Nephron (organoid): ENCODE results near the gene SIPA1L3.
A peak's percentile ranks its signal among the peaks of the same experiment; 100 is the strongest.

Experiments
- H3K27ac Mint-ChIP-seq, 3 experiments: 2 replicates each; pipeline ENCODE4 v1.8.0; 2020; ENCODE audit warnings: mixed read lengths in 3 of 3, mild to moderate bottlenecking in 2 of 3, moderate library complexity in 1 of 3
- H3K27me3 Mint-ChIP-seq: 2 replicates; pipeline ENCODE4 v1.8.0; 2021; ENCODE audit warnings: low read depth, mild to moderate bottlenecking, moderate library complexity, mixed read lengths
- H3K36me3 Mint-ChIP-seq: 2 replicates; pipeline ENCODE4 v1.8.0; 2020; ENCODE audit warnings: low read depth, mixed read lengths
- H3K4me1 Mint-ChIP-seq: 2 replicates; pipeline ENCODE4 v1.8.0; 2020; ENCODE audit warnings: mixed read lengths
- H3K4me3 Mint-ChIP-seq, 3 experiments: 2 replicates each; pipeline ENCODE4 v1.8.0; 2020; ENCODE audit warnings: mild to moderate bottlenecking in 3 of 3, mixed read lengths in 3 of 3, moderate library complexity in 2 of 3
- H3K9me3 Mint-ChIP-seq: 2 replicates; pipeline ENCODE4 v1.8.0; 2020; ENCODE audit warnings: mixed read lengths
- CTCF ChIP-seq, 3 experiments: fragments of 200-600 bp; sonication (generic); IDR thresholded peaks; one replicate each; pipeline ENCODE4 v1.5.0; 2021; ENCODE audit warnings: antibody characterized with exemption in 3 of 3; ENCODE audit not compliant: unreplicated experiment in 3 of 3

Gene SIPA1L3

DNA sequence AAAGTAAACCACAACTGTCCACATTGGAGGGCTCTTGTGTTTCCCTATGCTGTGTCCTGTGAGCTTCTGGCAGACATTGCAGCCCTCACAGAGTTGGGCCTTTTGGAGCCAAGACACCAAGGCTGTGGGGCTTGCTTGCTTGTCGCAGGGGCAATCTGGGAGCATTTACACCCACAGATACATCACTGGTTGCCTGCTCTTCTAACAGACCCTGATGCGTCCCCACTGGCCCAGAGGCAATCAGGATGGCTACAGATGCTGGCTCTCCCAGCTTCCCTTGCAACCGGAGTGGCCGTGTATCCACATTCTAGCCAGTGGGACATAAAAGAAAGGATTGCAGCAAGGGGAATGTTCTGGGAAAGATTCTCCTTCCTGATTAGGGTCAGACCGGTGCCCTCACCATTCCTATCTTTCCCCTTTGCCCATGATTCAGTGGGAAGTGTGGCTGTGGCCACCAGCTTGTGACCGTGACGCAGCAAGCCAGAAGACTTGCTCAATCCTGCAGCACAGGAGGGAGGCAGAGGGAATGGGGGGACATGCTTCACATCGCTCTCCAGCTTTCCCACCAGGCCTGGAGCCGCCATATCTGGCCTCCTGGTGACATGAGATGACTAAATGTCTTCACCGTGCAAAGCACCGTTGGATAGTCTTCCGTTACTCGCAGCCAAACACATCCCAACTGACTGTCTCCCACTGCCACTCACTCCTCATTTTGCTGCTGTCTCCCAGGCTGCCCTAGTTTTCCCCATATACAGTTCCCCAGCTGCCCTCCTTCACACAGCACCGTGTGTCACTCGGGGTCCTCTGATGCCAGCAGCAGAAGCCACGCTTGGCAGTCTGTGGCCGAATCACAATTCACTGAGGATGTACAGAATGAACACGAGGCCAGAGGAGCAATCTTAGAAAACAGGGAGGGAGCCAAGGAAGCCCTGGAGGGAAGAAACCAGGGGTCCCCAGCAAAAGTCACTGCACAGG lies 166.1 kb downstream of the SIPA1L3 start:
- Mint-ChIP-seq H3K36me3 (peaks cover 17% of the 10 kb centered on the region), H3K4me1 (peaks cover 6% of the 10 kb centered on the region), H3K27me3 (peaks cover 5% of the 10 kb centered on the region), H3K9me3 (no peaks in the 10 kb centered on the region), H3K27ac (peak overlapping the region in 1 of 3 experiments; percentile 23), H3K4me3 (no peak overlapping the region)
- TF ChIP-seq CTCF (IDR thresholded peaks at IDR 0.05; ENCODE audit: unreplicated experiment in 3 of 3), result no peak

- peaks cover 6% of the 10 kb centered on the region for H3K4me1 Mint-ChIP-seq
- peak overlapping the region in 1 of 3 experiments; percentile 30 for H3K27ac Mint-ChIP-seq
- H3K4me3 Mint-ChIP-seq, result no peak overlapping the region
- peak in 2 of 3 experiments; percentile 22 to 44 for TF ChIP-seq CTCF (IDR thresholded peaks at IDR 0.05; ENCODE audit: unreplicated experiment in 3 of 3)
- H3K36me3 Mint-ChIP-seq, result peaks cover 22% of the 10 kb centered on the region
- peaks cover 5% of the 10 kb centered on the region for H3K27me3 Mint-ChIP-seq
- H3K9me3 Mint-ChIP-seq, result no peaks in the 10 kb centered on the region
These were observed 167.1 kb downstream of the SIPA1L3 start for GRCh38 chr19:38073841-38074685.

GRCh38 chr19:38076337-38076736 lies 169.3 kb downstream of the SIPA1L3 start:
- H3K36me3 Mint-ChIP-seq, result peaks cover 22% of the 10 kb centered on the region
- no peak for TF ChIP-seq CTCF (IDR thresholded peaks at IDR 0.05; ENCODE audit: unreplicated experiment in 3 of 3)
- H3K27ac Mint-ChIP-seq, result no peak overlapping the region
- peaks cover 5% of the 10 kb centered on the region for H3K27me3 Mint-ChIP-seq
- H3K9me3 Mint-ChIP-seq, result no peaks in the 10 kb centered on the region
- H3K4me3 Mint-ChIP-seq, result no peak overlapping the region
- H3K4me1 Mint-ChIP-seq, result peaks cover 6% of the 10 kb centered on the region

DNA sequence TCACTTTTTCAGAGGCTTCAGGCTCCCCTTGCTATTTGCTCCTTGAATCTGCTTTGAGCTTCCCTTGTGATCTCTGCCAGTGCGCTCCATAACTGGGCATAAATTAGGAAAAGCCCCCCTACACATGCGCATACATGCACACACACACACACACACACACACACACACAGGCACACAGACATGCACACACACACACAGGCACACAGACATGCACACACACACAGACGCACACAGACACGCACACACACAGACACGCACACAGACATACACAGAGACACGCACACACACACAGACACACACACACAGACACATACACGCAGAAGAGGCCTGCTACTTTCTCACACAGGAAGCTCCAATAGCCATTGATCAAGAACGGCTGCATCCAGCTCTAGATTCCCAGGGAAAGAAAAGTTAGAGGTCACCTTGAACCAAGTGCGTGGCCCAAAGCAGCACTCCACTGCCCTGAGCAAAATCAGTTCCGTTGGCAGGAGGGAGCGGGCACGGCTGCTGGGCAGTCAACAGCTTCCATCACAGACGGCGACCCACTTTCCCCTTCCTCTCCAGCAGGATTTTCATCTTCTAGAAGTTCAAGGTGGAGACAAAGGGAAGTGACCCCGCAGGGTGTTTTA lies 171.4 kb downstream of the SIPA1L3 start:
- Mint-ChIP-seq H3K9me3 (no peaks in the 10 kb centered on the region), H3K36me3 (peaks cover 22% of the 10 kb centered on the region), H3K4me1 (peaks cover 6% of the 10 kb centered on the region), H3K4me3 (no peak overlapping the region), H3K27me3 (peaks cover 5% of the 10 kb centered on the region), H3K27ac (peak overlapping the region in 1 of 3 experiments; percentile 8)
- no peak for TF ChIP-seq CTCF (IDR thresholded peaks at IDR 0.05; ENCODE audit: unreplicated experiment in 3 of 3)

DNA sequence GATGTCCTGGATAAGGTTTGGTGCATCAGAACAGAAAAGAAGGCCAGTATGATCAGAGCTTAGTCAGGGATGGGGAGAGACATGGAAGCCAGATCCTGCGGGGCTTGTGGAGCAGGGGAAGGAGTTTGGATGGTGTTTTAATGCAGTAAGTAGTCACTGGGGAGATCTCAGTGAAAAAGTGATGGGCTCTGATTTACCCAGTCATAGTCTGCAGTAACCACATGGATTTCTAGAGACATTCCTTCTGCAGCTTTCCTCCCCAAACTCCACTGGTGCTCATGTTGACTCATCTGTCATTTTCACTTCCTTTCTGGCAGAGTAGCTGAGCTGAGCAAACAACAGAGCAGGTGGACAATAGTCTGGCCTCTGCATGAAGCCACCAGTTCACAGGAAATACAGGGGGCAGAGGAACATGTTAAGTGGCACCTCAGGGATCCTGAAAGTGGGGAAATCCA lies 172.9 kb downstream of the SIPA1L3 start:
- TF ChIP-seq CTCF (IDR thresholded peaks at IDR 0.05; ENCODE audit: unreplicated experiment in 3 of 3), result no peak
- Mint-ChIP-seq H3K27me3 (no peaks in the 10 kb centered on the region), H3K4me1 (no peaks in the 10 kb centered on the region), H3K9me3 (no peaks in the 10 kb centered on the region), H3K36me3 (peaks cover 23% of the 10 kb centered on the region), H3K4me3 (no peak overlapping the region), H3K27ac (peak overlapping the region in 2 of 3 experiments; percentile 5 to 44)
